DND-41 (cell line): Measurements from ENCODE around the gene ITGA11.

ENCODE experiments used
- ATAC-seq: fragments of 200-7000 bp; cut with Tn5 transposase; 3 replicates; pipeline ENCODE4 v1.9.1; 2021; ENCODE audit warnings: low read depth; ENCODE audit not compliant: insufficient read depth
- DNase-seq: peaks from one replicate; pipeline ENCODE4 v3.0.0-alpha.2; 2020
- H2AFZ ChIP-seq: 2 replicates; pipeline ENCODE4 v1.6.0; 2012; ENCODE audit warnings: low read depth, low read length
- H3K27ac ChIP-seq: 2 replicates; pipeline ENCODE4 v1.5.1; 2012; ENCODE audit warnings: low read length, inconsistent platforms
- H3K27me3 ChIP-seq: fragments of 200-600 bp; sonication (generic); 2 replicates; pipeline ENCODE4 v1.6.0; 2012; ENCODE audit warnings: low read length, mild to moderate bottlenecking, inconsistent platforms; ENCODE audit not compliant: insufficient read depth, poor library complexity
- H3K36me3 ChIP-seq: 2 replicates; pipeline ENCODE4 v1.5.1; 2012; ENCODE audit warnings: low read length, inconsistent platforms; ENCODE audit not compliant: insufficient read depth
- H3K4me1 ChIP-seq: 2 replicates; pipeline ENCODE4 v1.5.1; 2012; ENCODE audit warnings: mild to moderate bottlenecking, low read length; ENCODE audit not compliant: insufficient read depth
- H3K4me2 ChIP-seq: 2 replicates; pipeline ENCODE4 v1.6.0; 2012; ENCODE audit warnings: mild to moderate bottlenecking, moderate library complexity, low read length, inconsistent platforms; ENCODE audit not compliant: insufficient read depth
- H3K4me3 ChIP-seq, 2 experiments: fragments of 200-600 bp in 1 of 2; shearing (Covaris generic) in 1 of 2; 2 replicates each; pipeline ENCODE4 v1.5.1; 2012 to 2016; ENCODE audit warnings: inconsistent platforms in 2 of 2, low read length in 2 of 2, mild to moderate bottlenecking in 2 of 2, low read depth in 1 of 2, moderate library complexity in 1 of 2
- H3K79me2 ChIP-seq: 2 replicates; pipeline ENCODE4 v1.6.0; 2012; ENCODE audit warnings: low read length, inconsistent platforms; ENCODE audit not compliant: insufficient read depth
- H3K9ac ChIP-seq: 2 replicates; pipeline ENCODE4 v1.6.0; 2012; ENCODE audit warnings: low read depth, mild to moderate bottlenecking, inconsistent platforms, low read length, moderate library complexity
- H3K9me3 ChIP-seq: 2 replicates; pipeline ENCODE4 v1.5.1; 2012; ENCODE audit warnings: low read length, moderate library complexity, mild to moderate bottlenecking, inconsistent platforms; ENCODE audit not compliant: insufficient read depth, severe bottlenecking
- H4K20me1 ChIP-seq: 2 replicates; pipeline ENCODE4 v1.6.0; 2012; ENCODE audit warnings: low read length; ENCODE audit not compliant: insufficient read depth
- CTCF ChIP-seq: IDR thresholded peaks from 2 replicates; pipeline ENCODE4 v1.5.1; 2012; ENCODE audit warnings: borderline replicate concordance, low read length, moderate library complexity, mild to moderate bottlenecking; ENCODE audit not compliant: poor library complexity, severe bottlenecking; ENCODE audit errors: extremely low read depth
- EZH2 ChIP-seq: IDR thresholded peaks from 3 replicates; pipeline ENCODE4 v1.6.1; 2012; ENCODE audit warnings: borderline replicate concordance, low read depth, mild to moderate bottlenecking, moderate library complexity, low read length, inconsistent platforms; ENCODE audit not compliant: severe bottlenecking

The ITGA11 gene

GRCh38 chr15:68311464-68311835 lies 120.5 kb downstream of the ITGA11 start:
- no peak for ATAC-seq
- Histone ChIP-seq H3K79me2 (no peaks in the 10 kb centered on the region), H3K36me3 (no peaks in the 10 kb centered on the region), H3K4me2 (no peak overlapping the region), H3K4me1 (no peaks in the 10 kb centered on the region), H4K20me1 (no peaks in the 10 kb centered on the region), H3K9ac (no peak overlapping the region), H2AFZ (no peak overlapping the region), H3K27me3 (no peaks in the 10 kb centered on the region), H3K4me3 (no peak overlapping the region), H3K9me3 (no peaks in the 10 kb centered on the region), H3K27ac (no peak overlapping the region)
- TF ChIP-seq EZH2: no peak
- no peak for TF ChIP-seq CTCF
- DNase-seq: no peak

GRCh38 chr15:68310804-68311463 lies 121.0 kb downstream of the ITGA11 start:
- Histone ChIP-seq H3K27ac (no peak overlapping the region), H3K4me3 (no peak overlapping the region), H3K36me3 (no peaks in the 10 kb centered on the region), H4K20me1 (no peaks in the 10 kb centered on the region), H3K79me2 (no peaks in the 10 kb centered on the region), H3K4me2 (no peak overlapping the region), H3K4me1 (no peaks in the 10 kb centered on the region), H3K27me3 (no peaks in the 10 kb centered on the region), H3K9ac (no peak overlapping the region), H3K9me3 (no peaks in the 10 kb centered on the region), H2AFZ (no peak overlapping the region)
- DNase-seq: no peak
- TF ChIP-seq CTCF: no peak
- TF ChIP-seq EZH2: no peak
- no peak for ATAC-seq

DNA sequence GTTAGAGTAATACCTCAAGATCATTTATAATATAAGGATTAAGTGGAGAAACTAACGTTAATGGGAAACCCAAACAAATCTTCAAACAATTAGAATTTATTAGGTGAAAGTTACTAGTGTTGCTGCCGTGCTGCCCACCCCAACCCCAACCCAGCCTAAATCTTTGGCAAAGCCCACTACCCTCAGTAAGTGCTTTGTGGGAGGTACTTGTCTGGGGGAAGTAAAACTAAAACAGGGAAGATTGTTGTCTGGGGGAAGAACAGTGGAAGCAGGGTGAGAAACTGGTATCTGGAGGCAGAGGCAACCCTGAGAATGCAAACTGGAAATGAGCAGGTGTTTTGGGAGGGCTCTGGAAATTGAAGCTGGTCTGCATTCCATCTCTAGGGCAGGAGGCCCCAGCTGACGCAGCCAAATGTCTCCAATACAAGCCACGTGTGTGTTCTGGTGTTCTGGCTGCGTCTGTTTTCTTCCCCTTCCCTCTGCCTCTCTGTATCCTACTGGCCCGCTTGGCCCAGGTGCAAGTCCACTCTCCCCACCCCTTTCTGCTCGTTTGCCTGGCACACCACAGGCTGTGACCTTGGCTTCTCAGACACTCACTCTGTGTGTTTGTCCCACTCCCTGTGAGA lies 121.7 kb downstream of the ITGA11 start:
- no peak overlapping the region for H2AFZ ChIP-seq
- no peaks in the 10 kb centered on the region for H3K79me2 ChIP-seq

More for the DNA sequence above, 121.7 kb downstream of the ITGA11 start:
- Histone ChIP-seq H3K9me3 (no peaks in the 10 kb centered on the region), H3K4me3 (no peak overlapping the region), H3K4me2 (no peak overlapping the region), H4K20me1 (no peaks in the 10 kb centered on the region), H3K36me3 (no peaks in the 10 kb centered on the region), H3K27ac (no peak overlapping the region), H3K4me1 (no peaks in the 10 kb centered on the region), H3K9ac (no peak overlapping the region), H3K27me3 (no peaks in the 10 kb centered on the region)
- TF ChIP-seq CTCF (no peak), EZH2 (no peak)
- DNase-seq: no peak
- ATAC-seq: no peak
